ENCODE measurements around the gene F7.

DNA sequence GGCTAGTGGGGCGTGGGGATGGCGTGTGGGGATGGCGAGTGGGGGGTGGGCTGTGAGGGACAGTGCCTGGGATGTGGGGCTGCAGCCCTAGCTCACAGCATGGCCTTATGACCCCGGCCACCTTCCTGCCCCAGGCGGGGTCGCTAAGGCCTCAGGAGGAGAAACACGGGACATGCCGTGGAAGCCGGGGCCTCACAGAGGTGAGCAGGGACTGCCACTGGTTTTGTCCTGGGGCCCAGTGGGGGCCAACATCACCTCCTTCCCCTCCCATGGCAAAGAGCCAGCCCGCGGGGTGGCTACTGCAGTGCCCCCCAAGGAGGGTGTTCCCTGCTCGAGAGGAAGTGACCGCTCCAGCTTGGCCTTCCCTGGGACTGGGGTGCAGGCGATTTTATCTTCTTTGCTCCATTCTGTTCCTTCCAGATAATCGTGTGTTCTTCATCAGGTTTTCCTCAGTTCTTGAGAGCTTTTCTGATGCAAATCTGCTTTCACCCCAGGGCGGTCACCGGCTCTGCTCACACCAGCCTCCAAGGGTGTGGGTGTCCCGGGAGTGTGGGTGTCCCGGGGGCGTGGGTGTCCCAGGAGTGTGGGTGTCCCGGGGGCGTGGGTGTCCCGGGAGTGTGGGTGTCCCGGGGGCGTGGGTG, 1.2 kb downstream of the F7 start:
- TF ChIP-seq, protein P1, sequence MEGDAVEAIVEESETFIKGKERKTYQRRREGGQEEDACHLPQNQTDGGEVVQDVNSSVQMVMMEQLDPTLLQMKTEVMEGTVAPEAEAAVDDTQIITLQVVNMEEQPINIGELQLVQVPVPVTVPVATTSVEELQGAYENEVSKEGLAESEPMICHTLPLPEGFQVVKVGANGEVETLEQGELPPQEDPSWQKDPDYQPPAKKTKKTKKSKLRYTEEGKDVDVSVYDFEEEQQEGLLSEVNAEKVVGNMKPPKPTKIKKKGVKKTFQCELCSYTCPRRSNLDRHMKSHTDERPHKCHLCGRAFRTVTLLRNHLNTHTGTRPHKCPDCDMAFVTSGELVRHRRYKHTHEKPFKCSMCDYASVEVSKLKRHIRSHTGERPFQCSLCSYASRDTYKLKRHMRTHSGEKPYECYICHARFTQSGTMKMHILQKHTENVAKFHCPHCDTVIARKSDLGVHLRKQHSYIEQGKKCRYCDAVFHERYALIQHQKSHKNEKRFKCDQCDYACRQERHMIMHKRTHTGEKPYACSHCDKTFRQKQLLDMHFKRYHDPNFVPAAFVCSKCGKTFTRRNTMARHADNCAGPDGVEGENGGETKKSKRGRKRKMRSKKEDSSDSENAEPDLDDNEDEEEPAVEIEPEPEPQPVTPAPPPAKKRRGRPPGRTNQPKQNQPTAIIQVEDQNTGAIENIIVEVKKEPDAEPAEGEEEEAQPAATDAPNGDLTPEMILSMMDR (IDR thresholded peaks at IDR 0.05; ENCODE audit: insufficient read depth, low read length, poor library complexity, severe bottlenecking), result no peak
- TF ChIP-seq EZH2phosphoT487 (conservative IDR thresholded peaks at IDR 0.05; ENCODE audit: low read length), result no peak
